ENCODE measurements around the gene TNIP1. TPM values are rescaled to one million over a fixed set of nuclear protein-coding genes. Genes with fewer than 3 reads are reported as not detected.

The TNIP1 gene, protein sequence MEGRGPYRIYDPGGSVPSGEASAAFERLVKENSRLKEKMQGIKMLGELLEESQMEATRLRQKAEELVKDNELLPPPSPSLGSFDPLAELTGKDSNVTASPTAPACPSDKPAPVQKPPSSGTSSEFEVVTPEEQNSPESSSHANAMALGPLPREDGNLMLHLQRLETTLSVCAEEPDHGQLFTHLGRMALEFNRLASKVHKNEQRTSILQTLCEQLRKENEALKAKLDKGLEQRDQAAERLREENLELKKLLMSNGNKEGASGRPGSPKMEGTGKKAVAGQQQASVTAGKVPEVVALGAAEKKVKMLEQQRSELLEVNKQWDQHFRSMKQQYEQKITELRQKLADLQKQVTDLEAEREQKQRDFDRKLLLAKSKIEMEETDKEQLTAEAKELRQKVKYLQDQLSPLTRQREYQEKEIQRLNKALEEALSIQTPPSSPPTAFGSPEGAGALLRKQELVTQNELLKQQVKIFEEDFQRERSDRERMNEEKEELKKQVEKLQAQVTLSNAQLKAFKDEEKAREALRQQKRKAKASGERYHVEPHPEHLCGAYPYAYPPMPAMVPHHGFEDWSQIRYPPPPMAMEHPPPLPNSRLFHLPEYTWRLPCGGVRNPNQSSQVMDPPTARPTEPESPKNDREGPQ
- 100 to 1,000 TPM; 191 to 352 (median 266) TPM for total RNA-seq

DNA sequence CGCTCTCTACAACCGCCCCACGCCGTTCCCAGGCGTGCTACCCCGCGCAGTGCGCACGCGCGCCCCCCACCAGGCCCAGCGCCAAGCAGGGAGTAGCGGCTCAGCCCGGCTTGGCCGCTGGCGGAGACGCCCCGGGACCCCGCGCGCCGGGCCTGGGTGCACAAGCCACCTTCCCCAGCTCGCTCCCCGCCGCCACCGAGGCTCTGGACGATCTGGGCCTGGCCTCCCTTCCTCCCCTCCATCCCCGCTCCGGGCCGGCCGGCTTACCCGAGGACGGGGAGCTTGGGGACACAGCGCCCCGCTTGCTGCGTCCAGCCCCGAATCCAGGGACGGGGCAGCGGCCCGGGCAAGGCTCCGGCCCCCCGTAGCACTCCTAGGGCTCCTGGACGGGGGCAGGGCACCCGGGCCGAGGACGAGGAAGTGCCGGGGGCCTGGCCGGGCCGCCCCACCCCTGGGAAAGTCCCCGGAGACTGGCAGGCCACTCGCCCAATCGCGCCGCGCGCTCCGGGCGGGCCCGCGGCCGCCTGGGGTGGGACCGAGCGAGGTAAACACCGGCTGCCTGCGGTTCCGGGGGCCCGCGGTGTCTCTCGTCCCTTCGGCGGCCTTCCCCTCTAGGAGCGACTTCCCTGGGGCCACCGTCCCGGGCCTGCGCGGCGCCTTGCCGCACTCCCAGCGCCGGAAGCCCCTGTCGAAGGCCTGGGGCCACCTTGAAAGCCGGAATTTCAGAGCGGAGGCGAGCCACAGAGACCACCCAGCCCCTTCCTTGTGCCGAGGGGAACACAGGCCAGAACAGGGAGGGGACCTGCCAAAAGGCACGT, at the start of gene TNIP1:
Gene TNIP1 (minus strand): TSS at position 422 of the 818 bp plus-strand sequence. CDS start 15,939 bp downstream, outside the sequence.
- Histone ChIP-seq H3K9me3 (no peaks in the 10 kb centered on the region), H3K36me3 (peaks cover 0 to 10% (median 0%) of the 10 kb centered on the region in 3 donors), H3K4me3 (peak within 1 kb of the TSS; percentile 82 to 93 (median 86)), H3K27ac (peak within 1 kb of the TSS; percentile 97 to 100 (median 98)), H3K4me1 (peaks cover 10 to 79% (median 37%) of the 10 kb centered on the region in 4 donors), H3K27me3 (no peaks in the 10 kb centered on the region)
- TF ChIP-seq, protein P1, sequence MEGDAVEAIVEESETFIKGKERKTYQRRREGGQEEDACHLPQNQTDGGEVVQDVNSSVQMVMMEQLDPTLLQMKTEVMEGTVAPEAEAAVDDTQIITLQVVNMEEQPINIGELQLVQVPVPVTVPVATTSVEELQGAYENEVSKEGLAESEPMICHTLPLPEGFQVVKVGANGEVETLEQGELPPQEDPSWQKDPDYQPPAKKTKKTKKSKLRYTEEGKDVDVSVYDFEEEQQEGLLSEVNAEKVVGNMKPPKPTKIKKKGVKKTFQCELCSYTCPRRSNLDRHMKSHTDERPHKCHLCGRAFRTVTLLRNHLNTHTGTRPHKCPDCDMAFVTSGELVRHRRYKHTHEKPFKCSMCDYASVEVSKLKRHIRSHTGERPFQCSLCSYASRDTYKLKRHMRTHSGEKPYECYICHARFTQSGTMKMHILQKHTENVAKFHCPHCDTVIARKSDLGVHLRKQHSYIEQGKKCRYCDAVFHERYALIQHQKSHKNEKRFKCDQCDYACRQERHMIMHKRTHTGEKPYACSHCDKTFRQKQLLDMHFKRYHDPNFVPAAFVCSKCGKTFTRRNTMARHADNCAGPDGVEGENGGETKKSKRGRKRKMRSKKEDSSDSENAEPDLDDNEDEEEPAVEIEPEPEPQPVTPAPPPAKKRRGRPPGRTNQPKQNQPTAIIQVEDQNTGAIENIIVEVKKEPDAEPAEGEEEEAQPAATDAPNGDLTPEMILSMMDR (IDR thresholded peaks at IDR 0.05): no peak
- peak; percentile 90 to 98 for TF ChIP-seq POLR2A (IDR thresholded peaks at IDR 0.05)
- peak; percentile 91 to 98 (median 98) for DNase-seq

GRCh38 chr5:151130235-151130921, 49.5 kb upstream of the TNIP1 start:
- Histone ChIP-seq H3K27ac (no peak overlapping the region), H3K4me1 (peaks cover 0 to 26% (median 13%) of the 10 kb centered on the region in 4 donors), H3K4me3 (no peak overlapping the region), H3K27me3 (no peaks in the 10 kb centered on the region), H3K36me3 (peaks cover 0 to 78% (median 3%) of the 10 kb centered on the region in 3 donors), H3K9me3 (no peaks in the 10 kb centered on the region)
- TF ChIP-seq, protein P1 (IDR thresholded peaks at IDR 0.05): no peak
- TF ChIP-seq POLR2A (IDR thresholded peaks at IDR 0.05): no peak
- DNase-seq: no peak

DNA sequence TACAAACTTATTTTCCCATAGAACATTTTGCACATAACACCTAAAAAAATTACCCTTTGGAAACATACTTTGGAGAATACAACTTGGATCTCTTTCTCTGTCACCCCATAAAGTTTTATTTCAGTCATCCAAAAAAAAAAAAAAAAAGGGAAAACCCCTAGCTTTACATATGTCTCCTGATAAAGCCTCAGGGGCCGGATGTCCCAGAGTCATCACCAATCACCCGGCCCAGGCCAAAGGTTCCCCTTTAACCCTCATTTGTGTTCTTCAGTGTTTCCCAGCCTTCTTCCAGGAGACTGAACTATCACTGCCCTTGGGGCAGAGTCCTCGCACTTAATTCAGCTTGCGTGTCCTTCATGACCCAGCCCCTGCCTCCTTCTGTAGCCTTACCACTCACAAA, 48.0 kb upstream of the TNIP1 start:
- DNase-seq: peak in 2 of 3 donors; percentile 55 to 68
- Histone ChIP-seq H3K27ac (no peak overlapping the region), H3K27me3 (no peaks in the 10 kb centered on the region), H3K9me3 (no peaks in the 10 kb centered on the region), H3K4me1 (peaks cover 0 to 20% (median 14%) of the 10 kb centered on the region in 4 donors), H3K36me3 (peaks cover 0 to 68% (median 3%) of the 10 kb centered on the region in 3 donors), H3K4me3 (no peak overlapping the region)
- no peak for TF ChIP-seq POLR2A (IDR thresholded peaks at IDR 0.05)
- TF ChIP-seq, protein P1 (IDR thresholded peaks at IDR 0.05): no peak

DNA sequence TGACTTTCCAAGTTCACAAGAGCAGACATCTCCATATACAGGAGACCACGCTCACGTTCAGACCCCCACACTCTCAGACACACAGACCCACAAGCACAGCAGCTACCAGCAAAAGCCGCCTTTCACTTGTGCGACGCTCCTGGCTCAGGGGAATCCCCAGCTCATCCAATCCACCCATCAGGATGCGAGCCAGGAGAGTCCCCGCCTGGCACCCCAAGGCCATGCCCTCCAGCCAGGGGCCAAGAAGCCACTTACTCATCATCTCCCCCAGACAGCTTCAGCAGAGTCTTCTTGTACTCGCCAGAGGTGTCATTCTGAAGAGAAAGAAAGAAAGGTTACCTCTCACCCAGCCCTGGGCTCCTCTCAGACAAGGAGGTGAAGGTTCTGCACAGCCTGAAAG, 47.1 kb upstream of the TNIP1 start:
- Histone ChIP-seq H3K36me3 (peaks cover 0 to 65% (median 3%) of the 10 kb centered on the region in 3 donors), H3K4me3 (no peak overlapping the region), H3K27ac (no peak overlapping the region), H3K4me1 (peaks cover 4 to 25% (median 13%) of the 10 kb centered on the region in 4 donors), H3K27me3 (no peaks in the 10 kb centered on the region), H3K9me3 (no peaks in the 10 kb centered on the region)
- TF ChIP-seq, protein P1 (IDR thresholded peaks at IDR 0.05): no peak
- TF ChIP-seq POLR2A (IDR thresholded peaks at IDR 0.05): no peak
- DNase-seq: no peak
